Hepatocyte (in vitro differentiated cells): Measurements from ENCODE around the gene EPHB2. TPM values are rescaled to one million over a fixed set of nuclear protein-coding genes. Genes with fewer than 3 reads are reported as not detected.
A peak's percentile ranks its signal among the peaks of the same experiment; 100 is the strongest.

Experiments used
- DNase-seq: peaks from one replicate; pipeline ENCODE4 v3.0.0-alpha.2; 2016; ENCODE audit warnings: low spot score
- H2AFZ ChIP-seq: fragments of 200-600 bp; sonication (generic); 2 replicates; pipeline ENCODE4 v1.6.0; 2016; ENCODE audit warnings: antibody characterized with exemption, mild to moderate bottlenecking
- H3K27ac ChIP-seq: fragments of 200-600 bp; sonication (generic); 2 replicates; pipeline ENCODE4 v1.5.1; 2016; ENCODE audit warnings: mild to moderate bottlenecking
- H3K27me3 ChIP-seq: fragments of 200-600 bp; sonication (generic); 2 replicates; pipeline ENCODE4 v1.6.1; 2016
- H3K36me3 ChIP-seq: fragments of 200-600 bp; sonication (generic); replicated peaks from 2 replicates; pipeline ENCODE4 v1.5.1; 2016; ENCODE audit warnings: low read depth; ENCODE audit not compliant: insufficient read depth
- H3K4me1 ChIP-seq: fragments of 200-600 bp; sonication (generic); 2 replicates; pipeline ENCODE4 v1.5.1; 2016; ENCODE audit warnings: mild to moderate bottlenecking, moderate library complexity; ENCODE audit not compliant: insufficient read depth
- H3K4me2 ChIP-seq: fragments of 200-600 bp; sonication (generic); 2 replicates; pipeline ENCODE4 v1.6.0; 2016
- H3K4me3 ChIP-seq: fragments of 200-600 bp; sonication (generic); 2 replicates; pipeline ENCODE4 v1.5.1; 2016; ENCODE audit warnings: mild to moderate bottlenecking
- H3K79me2 ChIP-seq: fragments of 200-600 bp; sonication (generic); 2 replicates; pipeline ENCODE4 v1.6.0; 2017; ENCODE audit warnings: mild to moderate bottlenecking
- H3K9me2 ChIP-seq: fragments of 200-600 bp; sonication (generic); replicated peaks from 2 replicates; pipeline ENCODE4 v1.6.0; 2017; ENCODE audit warnings: mild to moderate bottlenecking; ENCODE audit not compliant: insufficient read depth
- H3K9me3 ChIP-seq: fragments of 200-600 bp; sonication (generic); 2 replicates; pipeline ENCODE4 v1.5.1; 2016; ENCODE audit warnings: low read depth, mild to moderate bottlenecking
- H4K20me1 ChIP-seq: fragments of 200-600 bp; sonication (generic); 2 replicates; pipeline ENCODE4 v1.6.0; 2016; ENCODE audit warnings: mild to moderate bottlenecking; ENCODE audit not compliant: insufficient read depth, poor library complexity, severe bottlenecking
- CTCF ChIP-seq: fragments of 200-600 bp; sonication (generic); IDR thresholded peaks from 2 replicates; pipeline ENCODE4 v1.5.1; 2016; ENCODE audit warnings: antibody characterized with exemption, mild to moderate bottlenecking; ENCODE audit not compliant: poor library complexity
- EZH2 ChIP-seq: fragments of 200-600 bp; sonication (generic); IDR thresholded peaks from 2 replicates; pipeline ENCODE4 v1.6.1; 2016; ENCODE audit warnings: antibody characterized with exemption, mild to moderate bottlenecking, borderline replicate concordance
- EZH2phosphoT487 ChIP-seq: fragments of 200-600 bp; sonication (generic); IDR thresholded peaks from one replicate; pipeline ENCODE4 v1.6.1; 2018; ENCODE audit warnings: antibody characterized with exemption, mild to moderate bottlenecking, low read depth, moderate library complexity; ENCODE audit not compliant: unreplicated experiment, severe bottlenecking
- WGBS: methylation state at CpG from one replicate; pipeline ENCODE4 v1.1.6; 2016; ENCODE audit warnings: low lambda C conversion rate; ENCODE audit errors: missing lambda C conversion rate; 5-methylcytosine and 5-hydroxymethylcytosine counted together
- polyA plus RNA-seq: library from polyadenylated mRNA; unstranded; fragments of >200 nt; fragmentation: Nextera tagmentation; extraction: Ambion mirVana; gene quantifications from 2 replicates; pipeline ENCODE4 v1.2.1, GENCODE V29; 2016
- total RNA-seq: library from RNA; depleted of rRNA; stranded (reverse); fragments of >200 nt; gene quantifications from 2 replicates; pipeline ENCODE4 v1.2.3, GENCODE V29; 2014

EPHB2 gene
- total and polyA plus RNA-seq, 2 experiments from 2014 or later: 17.2 to 18.3 TPM

GRCh38 chr1:22807340-22807739 lies 96.7 kb downstream of the EPHB2 start:
- Histone ChIP-seq H4K20me1 (no peaks in the 10 kb centered on the region), H2AFZ (no peak overlapping the region), H3K4me3 (no peak overlapping the region), H3K9me3 (no peaks in the 10 kb centered on the region), H3K27ac (no peak overlapping the region), H3K27me3 (peaks cover 6% of the 10 kb centered on the region), H3K4me1 (peaks cover 3% of the 10 kb centered on the region), H3K36me3 (no peaks in the 10 kb centered on the region), H3K79me2 (no peaks in the 10 kb centered on the region), H3K9me2 (no peaks in the 10 kb centered on the region), H3K4me2 (no peak overlapping the region)
- TF ChIP-seq EZH2: no peak
- no peak for TF ChIP-seq EZH2phosphoT487
- no peak for TF ChIP-seq CTCF
- 93% methylated on average over 4 of the region's 4 CpGs for WGBS
- DNase-seq: no peak

GRCh38 chr1:22808186-22808675 lies 97.6 kb downstream of the EPHB2 start:
- H3K27ac ChIP-seq: no peak overlapping the region
- H2AFZ ChIP-seq: no peak overlapping the region
- WGBS: 49% methylated on average over 6 of the region's 6 CpGs

GRCh38 chr1:22808676-22809483 lies 98.2 kb downstream of the EPHB2 start:
- peak; percentile 100 for TF ChIP-seq EZH2phosphoT487
- no peak for TF ChIP-seq EZH2
- Histone ChIP-seq H3K9me3 (no peaks in the 10 kb centered on the region), H2AFZ (no peak overlapping the region), H3K4me2 (no peak overlapping the region), H3K79me2 (no peaks in the 10 kb centered on the region), H3K4me3 (no peak overlapping the region), H4K20me1 (no peaks in the 10 kb centered on the region), H3K27me3 (peaks cover 6% of the 10 kb centered on the region), H3K4me1 (peaks cover 3% of the 10 kb centered on the region), H3K9me2 (no peaks in the 10 kb centered on the region), H3K27ac (no peak overlapping the region), H3K36me3 (no peaks in the 10 kb centered on the region)
- DNase-seq: peak; percentile 71
- 48% methylated on average over 15 of the region's 15 CpGs for WGBS

More at GRCh38 chr1:22808186-22808675, 97.6 kb downstream of the EPHB2 start:
- TF ChIP-seq EZH2phosphoT487: no peak
- TF ChIP-seq CTCF: no peak
- no peak for TF ChIP-seq EZH2
- Histone ChIP-seq H3K79me2 (no peaks in the 10 kb centered on the region), H3K4me1 (peaks cover 3% of the 10 kb centered on the region), H3K9me3 (no peaks in the 10 kb centered on the region), H3K4me3 (no peak overlapping the region), H3K4me2 (no peak overlapping the region), H3K27me3 (peaks cover 6% of the 10 kb centered on the region), H3K36me3 (no peaks in the 10 kb centered on the region), H4K20me1 (no peaks in the 10 kb centered on the region), H3K9me2 (no peaks in the 10 kb centered on the region)
- no peak for DNase-seq

GRCh38 chr1:22809783-22810182 lies 99.1 kb downstream of the EPHB2 start:
- Histone ChIP-seq H4K20me1 (no peaks in the 10 kb centered on the region), H3K9me2 (no peaks in the 10 kb centered on the region), H3K79me2 (no peaks in the 10 kb centered on the region), H3K9me3 (no peaks in the 10 kb centered on the region), H3K4me2 (no peak overlapping the region), H3K27me3 (peaks cover 6% of the 10 kb centered on the region), H3K4me1 (peaks cover 3% of the 10 kb centered on the region), H3K27ac (no peak overlapping the region), H2AFZ (no peak overlapping the region), H3K4me3 (no peak overlapping the region), H3K36me3 (no peaks in the 10 kb centered on the region)
- WGBS: 90% methylated on average over 4 of the region's 4 CpGs
- no peak for DNase-seq
- no peak for TF ChIP-seq EZH2
- no peak for TF ChIP-seq CTCF
- TF ChIP-seq EZH2phosphoT487: no peak
